GM12874 (cell line): ENCODE measurements around the gene GNG12.

Experiments used
- CTCF ChIP-seq: IDR thresholded peaks from 2 replicates; pipeline ENCODE4 v1.5.1; 2011; ENCODE audit warnings: low read depth, mild to moderate bottlenecking, control low read depth, low read length, moderate library complexity; ENCODE audit not compliant: insufficient read depth

The GNG12 gene

GRCh38 chr1:67700692-67701410, 132.4 kb downstream of the GNG12 start:
- TF ChIP-seq CTCF: peak; percentile 41

GRCh38 chr1:67700220-67700619, 133.0 kb downstream of the GNG12 start:
- no peak for TF ChIP-seq CTCF

DNA sequence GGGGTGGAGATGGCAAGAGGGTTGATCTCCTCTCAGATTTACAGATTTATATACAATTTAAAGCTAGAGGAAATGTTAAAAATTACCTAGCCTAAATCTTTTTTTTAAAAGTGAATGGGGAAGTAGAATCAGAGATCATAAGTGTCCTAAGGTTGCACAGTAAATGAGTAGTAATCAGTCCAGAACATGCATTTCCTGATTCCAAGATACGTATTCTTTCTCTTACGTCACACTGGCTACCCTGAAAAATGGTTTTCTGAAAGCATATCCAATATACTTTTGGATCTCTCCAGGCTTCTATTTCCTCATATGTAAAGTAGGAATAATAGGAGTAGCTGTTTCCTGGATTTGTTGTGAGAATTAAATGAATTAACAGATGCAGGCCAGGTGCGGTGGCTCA, 136.6 kb downstream of the GNG12 start:
- TF ChIP-seq CTCF: no peak

DNA sequence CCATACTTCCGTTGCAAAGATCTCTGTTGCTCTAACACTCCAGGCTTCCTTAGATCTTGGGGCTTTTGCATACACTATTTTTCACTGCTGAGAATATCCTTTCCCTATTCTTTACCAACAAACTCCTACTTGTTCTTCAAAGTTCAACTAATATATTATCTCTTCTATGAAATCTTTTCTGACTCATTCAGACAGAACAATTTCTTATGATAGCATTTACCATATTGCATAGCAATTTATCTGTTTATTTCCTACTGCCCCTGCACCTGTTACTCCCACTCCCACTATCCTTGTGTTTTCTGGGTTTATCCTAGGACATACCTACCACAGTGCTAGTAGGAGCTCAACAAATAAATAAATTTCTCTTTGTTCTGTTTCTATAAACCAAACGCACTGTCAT, 137.3 kb downstream of the GNG12 start:
- no peak for TF ChIP-seq CTCF

GRCh38 chr1:67691712-67692111, 141.6 kb downstream of the GNG12 start:
- no peak for TF ChIP-seq CTCF

DNA sequence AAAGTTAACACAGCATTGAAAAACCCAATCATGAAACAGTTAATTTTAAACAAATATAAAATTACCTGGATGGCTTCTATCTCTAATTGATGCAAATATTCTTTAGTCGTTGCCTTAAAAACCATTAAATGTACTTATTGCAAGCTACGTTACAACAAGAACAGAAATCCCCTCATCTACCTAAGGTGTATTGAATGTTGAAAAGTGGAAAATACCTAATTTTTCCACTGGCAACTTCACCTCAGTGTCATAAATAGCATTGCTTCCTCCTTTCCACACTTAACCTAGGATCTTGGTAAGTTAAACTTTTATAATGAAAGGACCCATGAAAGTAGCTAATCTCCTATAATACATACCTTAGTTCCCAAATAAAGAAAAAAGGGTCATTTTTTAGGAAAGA, 142.9 kb downstream of the GNG12 start:
- no peak for TF ChIP-seq CTCF

DNA sequence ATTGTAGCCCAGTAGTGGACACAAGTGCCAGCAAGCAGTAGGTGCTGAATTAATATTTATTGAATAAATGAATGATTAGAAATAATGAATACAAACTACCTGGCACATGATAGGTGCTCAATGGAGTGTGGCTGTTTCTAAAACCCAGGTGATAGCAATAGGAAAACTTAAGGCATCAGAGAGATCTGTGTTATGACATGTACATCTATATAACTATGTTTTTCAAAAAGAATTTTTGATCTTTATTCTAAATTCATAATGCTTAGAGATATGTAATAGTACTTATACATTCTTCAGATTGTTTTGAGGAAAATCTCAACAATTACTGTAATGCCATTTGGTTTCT, 143.3 kb downstream of the GNG12 start:
- no peak for TF ChIP-seq CTCF
